SK-N-MC (cell line): ENCODE measurements around the gene GTSE1.
"Not testable (repeated sequence)": the region's sequence is repeated elsewhere in the genome, so short reads cannot be mapped to it uniquely, and the experiment has no call there.

Experiments
- EZH2 ChIP-seq: fragments of 200-600 bp; sonication (generic); IDR thresholded peaks from one replicate; pipeline ENCODE4 v1.6.1; 2017; ENCODE audit warnings: antibody characterized with exemption
- FOXP2 ChIP-seq: optimal IDR thresholded peaks from 2 replicates; pipeline ENCODE3; 2011; ENCODE audit warnings: mild to moderate bottlenecking, moderate library complexity; ENCODE audit not compliant: insufficient read depth; ENCODE audit errors: extremely low read length, control extremely low read depth
- POLR2AphosphoS5 ChIP-seq: IDR thresholded peaks from 2 replicates; pipeline ENCODE4 v1.6.1; 2012; ENCODE audit warnings: mild to moderate bottlenecking, low read depth, low read length, borderline replicate concordance

GRCh38 chr22:46264520-46264919 lies 32.1 kb upstream of the GTSE1 start:
- not testable (repeated sequence) for TF ChIP-seq POLR2AphosphoS5, EZH2, FOXP2
